Hematopoietic multipotent progenitor cell treated with erythropoietin and hydrocortisone succinate and interleukin-3 and kit ligand, for 4 days (in vitro differentiated cells): ENCODE results near the gene SLC39A10.

Source experiments
- DNase-seq: peaks from one replicate; pipeline ENCODE4 v3.0.0-alpha.2; 2015

The SLC39A10 gene

DNA sequence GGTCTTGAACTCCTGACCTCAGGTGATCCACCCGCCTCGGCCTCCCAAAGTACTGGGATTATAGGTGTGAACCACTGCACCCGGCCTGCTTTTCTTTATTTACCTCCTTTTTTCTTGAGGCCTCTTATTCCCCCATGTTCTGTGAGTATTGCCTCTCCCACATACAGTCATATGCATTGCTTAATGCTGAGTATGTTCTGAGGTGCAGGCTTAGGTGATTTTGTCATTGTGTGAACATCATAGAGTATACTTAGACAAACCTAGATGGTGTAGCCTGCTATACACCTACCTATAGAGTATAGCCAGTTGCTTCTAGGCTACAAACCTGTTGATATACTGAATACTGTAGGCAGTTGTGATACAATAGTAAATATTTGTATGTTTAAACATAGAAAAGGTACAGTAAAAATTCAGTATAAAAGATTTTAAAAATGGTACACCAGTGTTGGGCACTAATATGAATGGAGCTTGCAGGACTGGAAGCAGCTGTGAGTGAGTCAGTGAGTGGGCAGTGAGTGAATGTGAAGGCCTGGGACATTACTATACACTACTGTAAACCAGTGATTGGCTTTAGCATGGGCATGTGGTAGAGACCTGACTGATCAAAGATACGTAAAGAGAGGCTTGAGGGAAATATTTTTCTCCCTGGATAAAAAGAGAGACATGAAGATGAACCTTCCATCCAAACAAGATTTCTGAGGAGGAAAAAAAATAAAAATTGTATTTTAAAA, 17.6 kb downstream of the SLC39A10 start:
- no peak for DNase-seq

DNA sequence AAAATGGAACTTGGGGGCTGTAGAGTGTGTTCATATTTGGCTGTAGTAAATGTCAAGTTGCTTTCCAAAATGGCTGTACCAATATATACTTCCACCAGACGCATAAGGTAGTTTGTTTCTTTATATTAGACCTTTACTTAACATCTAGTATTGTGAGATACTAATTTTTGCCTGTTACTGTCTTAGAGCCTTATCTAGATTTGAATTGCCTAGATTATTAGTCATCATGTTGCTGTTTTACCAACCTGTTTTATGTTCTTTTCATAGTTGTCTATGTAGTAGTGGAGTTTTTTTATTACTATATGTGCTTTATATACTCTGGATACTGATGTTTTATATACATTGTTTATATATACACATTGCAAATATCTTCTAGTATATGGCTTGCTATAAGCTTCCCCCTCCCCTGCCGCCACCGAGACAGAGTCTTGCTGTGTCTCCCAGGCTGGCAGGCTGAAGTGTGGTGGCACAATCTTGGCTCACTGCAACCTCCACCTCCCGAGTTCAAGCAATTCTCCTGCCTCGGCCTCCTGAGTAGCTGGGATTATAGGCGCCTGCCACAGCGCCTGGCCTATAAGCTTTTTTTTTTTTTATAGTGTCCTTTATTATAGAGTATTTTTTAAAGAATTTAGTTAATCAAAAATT, 18.9 kb downstream of the SLC39A10 start:
- no peak for DNase-seq

DNA sequence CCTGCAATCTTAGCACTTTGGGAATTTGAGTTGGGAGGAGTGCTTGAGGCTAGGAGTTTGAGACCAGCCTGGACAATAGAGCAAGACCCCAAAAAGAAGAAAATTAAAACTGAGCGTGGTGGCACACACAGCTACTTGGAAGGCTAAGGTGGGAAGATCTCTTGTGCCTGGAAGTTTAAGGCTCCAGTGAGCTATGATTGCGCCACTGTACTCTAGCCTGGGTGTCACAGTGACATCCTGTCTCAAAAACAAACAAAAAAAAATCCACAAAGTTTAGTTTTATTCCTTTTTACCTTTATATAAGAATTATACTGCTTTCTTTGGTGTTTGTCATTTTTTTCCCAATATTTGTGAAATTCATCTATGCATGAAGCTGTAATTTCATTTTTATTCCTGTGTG, 20.3 kb downstream of the SLC39A10 start:
- no peak for DNase-seq

DNA sequence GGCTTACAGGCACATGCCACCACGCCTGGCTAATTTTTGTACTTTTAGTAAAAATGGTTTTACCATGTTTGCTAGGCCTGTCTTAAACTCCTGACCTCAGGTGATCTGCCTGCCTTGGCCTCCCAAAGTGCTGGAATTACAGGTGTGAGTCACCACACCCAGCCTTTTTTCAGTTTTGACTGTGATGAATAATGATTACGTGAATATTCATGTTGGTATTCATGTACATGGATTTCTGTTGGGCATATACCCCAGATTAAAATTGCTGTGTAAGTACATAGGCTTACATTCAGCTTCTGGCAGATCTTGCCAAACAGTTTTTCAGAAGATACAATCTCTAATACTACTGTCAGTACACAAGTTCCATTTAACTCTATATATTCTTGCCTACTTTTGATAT, 20.9 kb downstream of the SLC39A10 start:
- DNase-seq: no peak

DNA sequence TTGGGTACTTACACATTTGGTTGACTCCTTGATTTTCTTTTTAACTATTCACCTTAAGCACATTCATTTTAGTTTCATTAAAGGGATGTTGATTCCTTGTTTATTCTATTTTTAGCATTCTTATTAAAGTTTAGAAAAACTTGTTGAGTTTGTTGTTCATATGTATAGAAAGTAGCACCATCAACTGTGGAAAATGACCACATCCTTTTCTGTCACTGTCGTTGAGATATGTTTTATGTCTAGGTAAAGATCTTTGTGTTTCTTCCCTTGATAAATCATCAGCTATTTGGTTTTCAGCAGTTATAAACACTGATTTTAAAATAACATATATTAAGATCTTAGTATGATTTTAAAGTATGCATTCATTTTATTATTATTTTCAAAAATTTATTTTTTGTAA, 25.1 kb downstream of the SLC39A10 start:
- DNase-seq: no peak

DNA sequence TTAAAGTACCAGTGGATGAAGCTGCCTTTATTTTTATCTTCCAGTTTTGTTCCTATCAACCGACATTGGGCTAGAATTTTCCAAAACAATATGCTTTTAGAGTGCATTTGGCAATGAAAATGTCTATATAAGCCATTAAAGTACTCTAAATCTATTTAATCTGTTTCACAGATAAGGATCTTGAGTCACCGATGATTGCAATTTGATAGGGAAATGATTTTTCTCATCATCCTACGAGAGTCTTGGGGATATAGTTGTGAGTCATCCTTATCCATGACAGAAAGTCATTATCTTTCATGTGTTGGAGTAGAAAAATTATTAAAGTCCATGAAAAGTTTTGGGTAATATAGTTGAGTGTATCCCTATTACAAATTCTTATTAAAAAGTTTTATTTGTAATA, 26.1 kb downstream of the SLC39A10 start:
- no peak for DNase-seq

DNA sequence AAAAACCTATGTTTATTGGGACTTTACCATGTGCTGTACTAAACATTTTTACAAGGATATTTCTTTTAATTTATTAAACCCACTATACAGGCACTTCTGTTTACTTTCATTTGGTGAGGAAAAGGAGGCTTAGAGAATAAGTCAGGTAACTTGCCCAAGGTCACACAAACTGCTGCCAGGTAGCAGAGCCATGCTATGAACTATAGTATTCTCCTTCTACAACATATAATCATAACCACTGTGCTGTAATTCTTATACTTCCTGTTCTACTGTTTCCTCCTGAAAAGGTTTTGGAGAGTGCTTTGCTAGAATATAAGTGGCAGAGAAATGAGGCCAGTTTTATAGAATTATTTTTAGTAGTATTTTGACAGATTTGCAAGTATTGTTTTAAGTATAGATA, 29.5 kb downstream of the SLC39A10 start:
- no peak for DNase-seq

DNA sequence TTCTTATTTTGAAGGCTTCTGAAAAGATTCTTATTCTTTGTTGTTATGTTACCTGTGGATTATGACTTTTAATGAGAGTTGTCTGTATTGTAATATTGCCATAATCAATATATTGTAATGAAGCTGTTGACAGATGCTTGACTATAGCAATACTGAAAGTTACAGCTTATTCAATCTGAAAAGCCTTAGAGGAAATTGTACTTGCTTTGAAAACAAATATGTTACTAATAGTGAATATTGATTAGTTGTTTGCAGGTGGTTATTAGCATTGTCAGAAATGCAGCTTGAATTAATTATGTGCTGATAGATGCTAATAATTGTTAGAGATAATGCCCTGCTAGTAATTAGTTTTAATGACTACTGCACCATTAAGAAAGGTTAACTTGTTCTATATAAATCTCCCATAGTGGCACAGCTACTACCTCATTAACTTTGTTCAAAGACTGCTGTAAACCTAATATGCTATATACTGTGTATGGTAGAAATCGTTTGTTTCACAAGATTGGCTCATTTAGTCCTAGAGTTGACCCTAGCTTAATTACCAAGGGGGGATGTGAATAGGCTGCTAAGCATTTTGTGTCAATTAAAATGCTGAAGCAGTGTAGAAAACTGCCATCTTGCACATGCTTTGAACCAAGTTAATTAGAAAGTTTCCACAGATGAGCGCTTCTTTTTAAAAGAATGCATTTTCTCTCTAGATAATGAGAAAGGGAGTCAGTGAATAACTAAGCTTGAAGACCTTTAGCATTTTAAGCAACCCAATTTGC, 30.5 kb downstream of the SLC39A10 start:
- DNase-seq: no peak

DNA sequence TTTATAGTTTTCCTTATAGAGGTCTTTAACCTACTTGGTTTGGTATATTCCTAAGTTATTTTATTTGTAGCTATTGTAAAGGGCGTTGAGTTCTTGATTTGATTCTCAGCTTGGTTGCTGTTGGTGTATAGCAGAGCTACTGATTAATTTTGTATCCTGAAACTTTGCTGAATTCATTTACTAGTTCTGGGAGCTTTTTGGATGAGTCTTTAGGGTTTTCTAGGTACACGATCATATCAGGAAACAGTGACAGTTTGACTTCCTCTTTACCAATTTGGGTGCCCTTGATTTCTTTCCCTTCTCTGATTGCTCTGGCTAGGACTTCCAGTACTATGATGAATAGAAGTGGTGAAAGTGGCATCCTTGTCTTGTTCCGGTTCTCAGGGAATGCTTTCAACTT, 35.5 kb downstream of the SLC39A10 start:
- peak; percentile 18 for DNase-seq

DNA sequence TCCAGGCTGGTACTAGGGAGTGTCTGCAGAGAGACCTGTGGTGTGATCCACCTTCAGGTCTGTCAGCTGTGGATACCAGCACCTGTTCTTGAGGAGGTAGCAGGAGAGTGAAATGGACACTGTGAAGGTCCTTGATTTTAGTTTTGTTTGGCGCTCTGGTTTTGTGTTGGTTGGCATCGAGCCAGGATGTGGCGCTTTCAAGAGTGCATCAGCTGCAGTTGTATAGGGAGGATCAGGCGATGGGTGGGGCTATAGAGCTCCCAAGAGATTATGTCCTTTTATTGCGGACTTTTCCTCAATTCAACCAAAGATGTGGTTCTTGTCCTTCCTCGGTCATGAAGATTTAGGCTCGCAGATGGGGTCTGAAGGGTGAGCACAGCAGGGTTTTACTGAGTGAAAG, 37.5 kb downstream of the SLC39A10 start:
- DNase-seq: no peak

DNA sequence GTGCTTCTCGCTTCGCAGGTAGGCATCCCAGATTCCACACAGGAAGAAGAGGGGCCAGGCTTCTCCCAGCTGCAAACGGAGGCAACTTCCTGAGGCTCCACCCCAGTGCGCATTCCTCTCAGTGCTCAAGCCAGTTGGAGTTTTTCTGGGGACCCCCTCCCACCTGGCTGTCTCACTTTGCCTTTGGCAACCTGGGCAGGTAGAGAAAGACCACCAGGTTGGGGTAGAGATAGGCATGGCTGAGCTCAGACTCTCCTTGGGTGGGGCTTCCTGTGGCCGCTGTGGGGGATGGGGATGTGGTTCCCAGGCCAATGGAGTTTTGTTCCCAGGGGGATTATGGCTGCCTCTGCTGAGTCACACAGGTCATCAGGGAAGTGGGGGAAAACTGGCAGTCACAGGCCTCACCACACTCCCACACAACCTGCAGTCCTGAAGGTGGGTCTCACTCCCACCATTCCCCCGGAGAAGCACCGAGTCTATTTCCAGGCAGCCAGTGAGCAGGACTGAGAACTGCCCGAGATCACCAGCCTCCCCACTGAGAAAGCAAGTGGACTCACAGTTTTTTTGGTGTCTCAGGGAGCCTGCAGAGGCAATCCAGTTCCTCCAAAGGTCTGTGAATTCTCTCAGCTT, 38.1 kb downstream of the SLC39A10 start:
- DNase-seq: no peak

DNA sequence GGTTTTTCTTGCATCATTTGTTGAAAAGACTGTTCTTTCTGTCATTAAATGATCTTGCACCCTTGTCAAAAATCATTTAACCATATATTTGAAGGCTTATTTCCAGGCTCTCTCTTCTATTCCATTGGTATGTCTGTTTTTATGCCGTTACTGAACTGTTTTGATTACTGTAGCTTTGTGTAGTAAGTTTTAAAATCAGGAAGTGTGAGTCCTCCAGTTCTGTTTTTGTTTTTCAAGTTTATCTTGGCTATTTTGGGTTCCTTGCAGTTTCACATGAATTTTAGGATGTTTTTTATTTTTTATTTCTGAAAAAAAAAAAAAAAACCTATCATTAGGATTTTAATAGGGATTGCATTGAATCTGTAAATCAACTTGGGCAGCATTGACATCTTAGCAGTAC, 39.0 kb downstream of the SLC39A10 start:
- no peak for DNase-seq

DNA sequence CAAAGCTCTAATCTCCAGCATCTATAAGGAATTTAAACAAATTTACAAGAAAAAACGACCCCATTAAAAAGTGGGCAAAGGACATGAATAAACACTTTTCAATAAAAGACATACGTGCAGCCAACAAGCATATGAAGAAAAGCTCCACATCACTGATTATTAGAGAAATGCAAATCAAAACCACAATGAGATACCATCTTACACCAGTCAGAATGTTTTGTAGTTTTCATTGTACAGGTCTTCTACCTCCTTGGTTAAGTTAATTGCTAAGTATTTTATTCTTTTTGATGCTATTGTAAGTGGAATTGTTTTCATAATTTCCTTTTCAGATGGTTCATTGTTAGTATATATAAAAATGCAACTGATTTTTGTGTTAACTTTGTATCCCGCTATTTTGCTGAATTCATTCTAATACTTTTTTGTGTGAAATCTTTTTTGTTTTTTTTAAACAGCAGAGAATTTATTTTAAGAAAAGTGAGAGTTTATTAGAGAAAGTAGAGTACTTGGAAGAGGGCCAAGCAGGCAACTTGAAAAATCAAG, 40.7 kb downstream of the SLC39A10 start:
- DNase-seq: no peak

DNA sequence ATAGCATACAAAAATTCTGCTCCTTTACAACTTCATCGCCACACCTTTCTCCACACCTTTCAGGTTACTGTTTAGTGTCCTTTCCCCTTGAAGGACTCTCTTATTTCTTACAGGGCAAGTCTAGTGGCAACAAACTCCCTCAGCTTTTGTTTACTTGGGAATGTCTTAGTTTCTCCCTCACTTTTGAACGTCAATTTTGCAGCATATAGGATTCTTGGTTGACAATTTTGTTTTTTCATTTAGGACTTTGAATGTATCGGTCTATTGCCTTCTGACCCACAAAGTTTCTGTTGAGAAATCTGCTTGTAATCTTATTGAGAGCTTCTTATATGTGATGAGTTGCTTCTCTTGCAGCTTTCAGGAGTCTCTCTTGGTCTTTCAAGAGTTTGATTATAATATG, 43.5 kb downstream of the SLC39A10 start:
- no peak for DNase-seq

DNA sequence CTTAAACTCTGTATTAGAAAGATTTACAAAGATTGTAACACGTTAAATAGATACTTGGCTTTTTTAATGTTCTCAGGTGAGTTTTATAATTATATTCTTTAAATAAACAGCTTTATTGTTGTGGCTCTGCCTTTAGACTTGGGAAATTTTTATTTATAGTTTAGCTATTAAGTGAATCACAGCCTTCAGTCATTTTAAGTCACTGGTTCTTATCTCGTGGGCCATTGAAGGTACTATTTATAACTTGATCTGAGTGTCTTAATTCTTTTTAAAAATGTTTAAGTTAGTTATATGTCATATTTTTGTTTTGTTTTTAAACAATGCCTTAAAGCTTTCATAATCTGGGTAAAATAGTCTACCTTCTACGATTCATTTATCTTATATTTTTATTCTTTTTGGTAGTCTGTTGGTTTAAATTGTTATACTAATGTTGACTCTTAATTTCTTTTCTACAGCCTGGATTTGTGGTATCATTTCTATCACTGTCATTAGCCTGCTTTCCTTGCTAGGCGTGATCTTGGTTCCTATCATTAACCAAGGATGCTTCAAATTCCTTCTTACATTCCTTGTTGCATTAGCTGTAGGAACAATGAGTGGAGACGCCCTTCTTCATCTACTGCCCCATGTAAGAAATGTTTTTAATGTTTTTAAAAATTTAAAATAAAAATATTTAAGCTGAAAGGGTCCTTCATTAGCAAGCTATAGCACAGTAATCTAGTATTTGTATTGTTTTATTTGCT, 49.3 kb downstream of the SLC39A10 start:
- no peak for DNase-seq

DNA sequence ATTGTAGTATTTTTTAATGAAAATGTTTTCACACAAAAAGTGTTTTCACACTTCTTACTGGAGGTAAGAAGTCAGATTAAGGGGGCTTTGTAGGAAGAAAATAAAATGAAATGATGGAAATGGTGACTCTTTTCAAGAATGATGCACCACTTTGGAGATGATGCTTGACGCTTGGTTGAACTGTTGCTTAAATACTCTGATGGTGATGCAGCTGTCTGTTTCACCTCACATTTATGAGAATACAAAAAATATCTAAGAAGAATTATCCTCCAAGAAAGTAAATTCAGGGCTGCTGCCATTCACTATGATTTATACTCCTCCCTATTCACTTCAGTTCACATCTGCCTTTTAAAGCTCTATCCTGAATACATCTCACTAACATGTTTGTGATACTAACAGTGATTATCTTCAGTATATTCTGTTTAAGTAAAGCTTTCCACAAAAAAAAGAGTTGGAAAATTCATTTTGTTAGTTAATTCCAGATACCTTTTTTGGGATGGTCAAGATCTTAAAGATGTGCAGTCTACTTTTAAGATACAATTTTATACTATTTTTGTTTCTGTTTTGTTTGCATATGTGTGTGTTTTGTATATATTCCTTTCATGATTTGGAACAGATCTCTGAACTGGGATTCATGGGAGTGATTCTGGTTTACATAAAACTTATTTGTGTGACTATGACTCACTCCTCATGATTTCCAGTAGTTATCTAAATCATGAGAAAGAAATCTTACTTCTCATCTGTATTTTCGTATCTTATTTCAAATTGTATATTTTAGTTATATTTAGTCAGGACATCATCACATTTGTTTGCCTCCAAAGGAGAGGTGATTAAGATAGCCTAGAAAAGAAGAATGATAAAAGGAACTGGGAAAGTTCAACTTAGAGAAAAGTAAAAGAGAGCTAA, 53.1 kb downstream of the SLC39A10 start:
- no peak for DNase-seq

DNA sequence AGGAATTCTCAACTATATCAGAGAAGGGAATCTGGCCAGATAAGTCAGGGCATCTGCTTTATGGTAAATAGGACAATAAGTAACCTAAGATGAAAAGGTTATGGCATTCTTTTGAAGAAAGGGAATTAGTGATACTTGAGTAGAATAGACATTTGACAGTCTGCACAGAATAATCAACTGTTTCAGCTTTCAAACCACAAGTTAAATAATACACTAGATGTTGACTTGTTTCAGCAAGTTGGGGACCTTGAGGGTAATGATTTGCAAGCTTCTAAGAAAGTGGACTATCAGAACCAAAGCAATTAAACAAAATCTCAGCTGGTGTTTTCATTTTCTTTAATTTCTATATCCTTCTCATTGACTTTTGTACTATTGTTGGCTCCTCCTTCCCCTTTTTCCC, 54.5 kb downstream of the SLC39A10 start:
- no peak for DNase-seq

DNA sequence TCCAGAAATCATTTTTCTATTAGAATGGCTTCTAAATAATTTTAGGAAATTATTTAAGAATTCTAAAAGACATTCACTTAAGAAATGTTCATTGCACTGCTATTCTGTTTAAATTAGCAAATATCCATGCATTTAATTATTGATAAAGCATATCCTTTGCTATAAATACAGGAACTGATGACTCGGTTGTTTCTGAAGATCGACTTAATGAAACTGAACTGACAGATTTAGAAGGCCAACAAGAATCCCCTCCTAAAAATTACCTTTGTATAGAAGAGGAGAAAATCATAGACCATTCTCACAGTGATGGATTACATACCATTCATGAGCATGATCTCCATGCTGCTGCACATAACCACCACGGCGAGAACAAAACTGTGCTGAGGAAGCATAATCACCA, 59.4 kb downstream of the SLC39A10 start:
- DNase-seq: no peak

DNA sequence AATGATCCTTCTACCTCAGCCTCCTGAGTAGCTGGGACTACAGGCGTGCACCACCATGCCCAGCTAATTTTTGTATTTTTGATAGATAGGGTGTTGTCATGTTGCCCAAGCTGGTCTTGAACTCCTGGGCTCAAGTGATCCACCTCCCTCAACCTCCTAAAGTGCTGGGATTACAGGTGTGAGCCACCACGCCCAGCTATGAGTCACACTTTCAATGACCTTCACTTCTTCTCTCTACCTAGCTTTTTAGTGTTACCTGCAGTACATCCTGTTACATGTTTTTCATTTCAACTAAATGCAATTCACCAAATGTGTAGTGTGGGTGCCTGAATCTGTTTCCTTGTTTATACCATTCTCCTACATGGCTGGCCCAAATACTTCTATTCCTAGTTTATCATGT, 64.0 kb downstream of the SLC39A10 start:
- DNase-seq: no peak

DNA sequence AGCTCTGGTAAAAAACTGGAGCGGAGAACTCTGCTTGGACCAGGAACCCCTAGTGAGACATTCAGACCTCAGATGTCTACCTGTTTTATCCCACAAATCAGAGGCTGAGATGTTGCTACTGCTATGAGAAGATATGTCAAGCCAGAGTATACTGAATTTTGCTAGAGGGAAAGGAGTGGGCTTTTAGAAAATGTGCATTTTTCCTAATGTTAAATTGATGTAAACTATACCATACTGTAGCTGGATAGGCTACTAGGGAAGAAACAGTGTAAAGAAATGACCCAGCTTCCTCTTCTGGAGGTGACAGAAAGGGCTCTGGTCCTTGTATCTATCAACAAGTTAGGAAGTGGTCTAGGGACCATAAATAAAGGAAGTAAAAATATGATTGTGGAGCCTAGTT, 65.0 kb downstream of the SLC39A10 start:
- DNase-seq: peak; percentile 28

DNA sequence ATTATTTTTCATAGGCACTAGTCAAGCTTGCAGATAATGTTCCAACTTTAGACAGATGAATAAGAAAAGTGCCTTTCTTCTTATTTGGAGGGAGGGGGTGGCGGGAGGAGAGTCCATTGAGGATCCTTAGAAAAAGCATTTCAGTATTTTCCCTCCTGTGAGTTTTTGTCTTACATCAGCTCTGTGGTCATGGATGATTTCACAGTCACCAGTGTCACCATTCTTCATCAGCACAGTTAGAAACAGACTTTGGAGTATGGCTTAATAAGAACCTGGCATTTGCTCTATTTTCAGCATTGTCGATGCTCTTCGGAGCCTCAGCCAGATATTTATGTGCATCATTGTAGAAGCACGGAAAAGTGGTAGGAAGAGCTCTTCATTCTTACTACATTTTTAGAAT, 70.1 kb downstream of the SLC39A10 start:
- no peak for DNase-seq

DNA sequence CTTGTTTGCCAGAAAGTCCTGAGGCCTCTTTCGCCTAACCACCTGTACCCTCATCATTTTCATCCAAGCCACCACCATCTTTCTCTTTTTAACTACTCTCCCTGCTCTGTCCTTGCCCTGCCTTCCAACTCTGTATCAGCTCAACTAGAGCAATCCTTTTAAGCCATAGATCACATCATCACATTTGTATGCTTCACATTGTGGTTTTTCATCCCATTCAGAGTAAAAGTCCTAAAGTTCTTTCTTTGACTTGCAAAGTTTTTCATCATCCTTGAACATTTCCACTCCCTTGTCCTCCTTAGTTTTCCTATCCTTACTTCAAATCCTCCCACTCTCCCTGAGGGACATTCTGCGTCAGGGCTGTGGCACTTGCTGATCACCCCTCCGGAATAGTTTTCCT, 73.9 kb downstream of the SLC39A10 start:
- no peak for DNase-seq
